Activated CD4-positive, CD25-positive, alpha-beta regulatory T cell treated with anti-CD3 and anti-CD28 coated beads, Interleukin-2, amount 50 U/mL, for 16 hours (primary cell): ENCODE results near the gene AHCYL1.

Experiments
- DNase-seq: peaks from one replicate; pipeline ENCODE4 v3.0.0-alpha.2; 2020; ENCODE audit warnings: low read depth, low spot score

AHCYL1 gene

DNA sequence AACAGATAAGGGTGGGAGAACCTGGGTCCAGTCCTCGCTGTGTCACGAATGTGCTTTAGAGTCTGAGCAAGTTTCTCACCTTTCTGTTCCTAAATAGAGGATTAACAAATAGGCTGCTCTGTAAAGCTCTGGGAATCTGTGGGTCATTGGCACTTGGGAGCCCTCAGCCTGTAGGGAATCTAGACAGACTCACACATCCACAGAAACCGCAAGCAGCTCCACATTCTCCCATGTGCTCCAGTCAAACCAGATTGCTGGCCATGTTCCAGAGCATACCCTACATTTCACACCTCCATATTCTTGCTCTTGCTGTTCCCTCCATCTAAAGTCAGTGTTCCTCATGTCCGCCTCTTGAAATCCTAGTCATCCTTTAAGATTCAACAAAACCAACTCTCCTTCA, 7.8 kb upstream of the AHCYL1 start:
- no peak for DNase-seq

DNA sequence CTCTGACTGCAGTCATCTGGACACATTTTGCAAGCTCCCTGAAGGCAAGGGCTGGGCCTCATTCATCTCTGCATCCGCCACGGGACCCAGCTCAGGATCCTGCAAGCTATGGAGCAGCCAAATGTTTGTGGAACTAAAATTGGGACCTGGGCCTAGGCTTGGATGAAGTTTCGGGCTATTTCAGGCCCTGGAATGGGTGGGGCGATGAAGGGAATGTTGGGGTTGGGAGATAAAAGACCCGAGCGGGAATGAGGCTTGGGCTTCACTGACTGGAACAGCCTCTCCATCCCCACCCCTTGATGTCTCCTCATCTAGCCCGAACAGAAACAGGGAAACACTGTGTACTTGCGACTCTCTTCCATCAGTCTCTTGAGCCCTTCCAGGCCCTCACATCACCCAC, 7.3 kb upstream of the AHCYL1 start:
- DNase-seq, result no peak

DNA sequence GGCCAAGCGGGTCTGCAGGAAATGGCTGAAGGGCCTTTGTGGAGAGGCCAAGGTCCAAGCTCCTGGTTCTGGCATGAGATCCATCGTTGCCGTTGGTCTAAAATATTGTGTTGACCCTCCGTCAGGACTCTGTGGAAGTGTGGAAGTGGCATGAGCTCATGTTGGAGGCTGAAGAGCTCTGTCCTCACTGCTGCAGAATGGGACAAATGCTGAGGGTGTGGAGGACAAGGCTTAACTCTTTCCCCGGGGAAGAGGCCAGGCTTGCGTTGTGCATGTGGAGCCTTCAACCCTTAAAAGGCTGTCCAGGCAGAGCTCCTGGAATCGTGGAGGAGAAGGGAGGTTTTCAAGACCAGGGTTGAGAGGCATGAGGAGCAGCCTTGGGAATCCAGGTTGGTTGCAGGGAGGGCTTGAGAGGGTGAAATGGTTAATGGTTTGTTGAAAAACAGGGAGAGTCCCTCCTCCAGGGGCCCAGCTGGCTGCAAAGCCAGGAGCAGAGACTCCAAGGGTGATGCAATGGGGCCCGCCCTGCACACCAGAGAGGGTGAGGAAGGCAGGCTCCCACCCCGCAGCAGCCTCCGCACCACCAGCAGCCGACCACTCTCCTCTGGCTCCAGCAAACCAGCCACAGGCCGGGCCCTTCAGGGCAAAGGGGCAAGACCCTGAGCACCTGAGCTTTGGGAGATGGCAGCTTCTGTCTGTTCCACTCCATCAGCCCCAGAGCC, 6.7 kb upstream of the AHCYL1 start:
- no peak for DNase-seq

DNA sequence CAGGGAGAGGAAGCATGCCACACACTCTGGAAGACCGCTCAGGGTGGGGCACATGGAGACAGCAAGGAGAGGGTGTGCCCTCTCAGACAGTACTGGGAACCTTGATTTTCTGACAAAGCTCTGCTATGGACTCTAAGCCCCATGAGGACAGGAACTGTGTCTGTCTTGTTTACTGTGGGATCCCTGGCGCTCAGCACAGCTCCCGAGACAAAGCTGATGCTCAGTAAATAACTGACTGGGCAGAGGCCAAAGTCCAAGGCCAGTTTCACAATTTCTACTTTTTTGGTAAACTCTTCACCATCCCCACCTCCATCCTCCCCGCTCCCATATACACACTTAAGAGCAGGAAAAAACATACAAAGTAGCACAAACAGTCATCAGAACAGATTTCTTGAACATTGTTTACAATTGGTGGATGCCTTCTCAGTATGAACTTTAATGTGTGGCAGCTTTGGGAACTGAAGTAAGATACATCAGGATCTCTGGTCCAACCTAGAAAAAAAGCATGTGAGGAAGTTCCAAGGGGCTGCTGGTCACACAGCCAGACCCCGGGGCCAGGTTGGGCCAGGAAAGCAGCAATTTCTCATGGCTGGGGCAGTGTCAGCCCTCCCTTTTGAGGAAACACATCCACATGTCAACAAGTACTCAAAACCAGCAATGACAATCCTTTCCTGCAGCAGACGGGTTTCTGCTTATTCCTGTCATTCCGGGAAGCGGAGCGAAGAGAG, 5.6 kb upstream of the AHCYL1 start:
- no peak for DNase-seq

- no peak for DNase-seq
Measured at GRCh38 chr1:109979489-109980091, 5.0 kb upstream of the AHCYL1 start.

DNA sequence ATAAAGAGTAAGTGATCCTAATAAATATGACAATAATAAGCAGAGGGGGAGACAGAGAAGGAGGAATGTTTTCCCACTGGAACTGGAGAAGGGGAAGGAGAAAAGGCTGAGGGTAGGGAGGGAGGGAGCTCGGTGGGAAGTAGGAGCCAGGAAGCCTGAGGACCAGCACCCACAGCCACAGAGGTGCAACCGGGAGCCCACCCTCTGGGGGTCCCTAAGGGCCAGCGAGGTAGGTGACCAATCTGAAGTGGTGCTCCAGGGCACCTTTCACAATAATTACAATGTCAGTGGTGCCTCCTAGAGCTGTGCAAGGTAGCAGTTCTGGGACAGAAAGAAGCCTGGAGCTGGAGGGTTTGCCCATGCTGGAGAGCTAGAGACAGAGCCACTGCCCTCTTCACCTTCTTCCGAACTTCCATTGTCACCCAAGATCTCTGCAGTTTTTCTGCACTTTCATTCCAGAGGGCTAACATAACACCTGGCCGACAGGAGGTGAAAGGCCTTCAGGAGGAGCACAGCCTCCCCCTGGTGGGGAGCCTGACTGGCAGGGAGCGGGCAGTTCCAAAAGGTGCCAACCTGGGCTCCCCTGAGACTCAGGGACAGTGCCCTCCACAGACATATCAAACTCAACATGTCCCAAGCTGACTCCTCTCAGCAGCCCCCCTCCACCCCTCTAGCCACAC, 4.1 kb upstream of the AHCYL1 start:
- no peak for DNase-seq

- DNase-seq, result no peak
Measured at GRCh38 chr1:109981004-109981335, 3.6 kb upstream of the AHCYL1 start.

DNA sequence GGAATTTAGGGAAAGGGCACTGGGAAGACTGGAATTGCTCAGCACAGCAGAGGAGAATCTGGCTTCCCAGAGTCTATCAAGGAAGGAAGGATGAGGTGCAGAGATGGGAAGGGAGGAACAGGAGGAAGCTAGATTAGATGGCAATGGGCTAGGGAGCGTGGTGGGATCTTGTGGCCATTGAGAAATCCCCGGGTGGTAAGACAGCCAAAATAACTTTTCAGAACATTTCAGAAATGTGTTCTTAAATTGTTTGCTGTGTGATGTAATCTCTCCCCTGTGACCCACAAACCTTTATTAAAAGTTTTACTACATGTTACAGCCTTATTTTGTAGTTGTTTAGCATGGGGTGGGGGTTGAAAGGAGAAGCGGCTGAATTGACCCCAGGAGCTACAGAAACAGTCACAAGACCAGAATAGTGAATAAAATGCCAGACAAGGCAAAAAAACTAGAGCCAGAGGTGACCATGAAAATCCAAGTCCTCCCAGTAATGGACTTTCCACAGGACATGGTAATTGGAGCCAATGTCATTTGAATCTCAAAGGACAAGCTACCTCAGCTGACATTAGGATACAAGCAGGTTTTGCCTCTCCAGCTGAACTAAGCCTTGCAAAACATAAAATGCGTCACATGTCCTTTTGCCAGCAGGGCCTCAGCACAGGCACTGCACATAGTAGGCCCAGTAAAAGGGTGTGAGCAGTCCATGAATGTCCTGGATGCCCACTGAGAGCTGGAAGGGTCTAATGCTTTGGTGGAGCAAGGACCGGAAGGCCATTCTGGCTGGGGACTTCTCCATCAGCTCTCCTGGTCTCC, 980 bp upstream of the AHCYL1 start:
- DNase-seq, result no peak

DNA sequence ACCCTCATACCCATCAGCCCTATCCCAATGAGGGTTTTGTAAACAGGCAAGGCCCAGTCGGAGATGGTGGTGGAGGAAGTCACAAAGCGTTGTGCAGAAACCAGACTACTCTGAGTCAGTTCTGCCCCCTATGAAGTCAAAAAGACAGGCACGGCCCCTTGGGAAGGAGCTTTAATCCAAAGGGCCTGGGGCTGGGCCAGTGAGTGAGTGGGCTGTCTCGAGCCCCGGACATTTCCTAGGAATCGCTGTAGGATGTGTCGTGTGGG, 442 bp upstream of the AHCYL1 start:
- DNase-seq, result no peak

- DNase-seq, result no peak
Measured at GRCh38 chr1:109985247-109986053, 885 bp downstream of the AHCYL1 start.

DNA sequence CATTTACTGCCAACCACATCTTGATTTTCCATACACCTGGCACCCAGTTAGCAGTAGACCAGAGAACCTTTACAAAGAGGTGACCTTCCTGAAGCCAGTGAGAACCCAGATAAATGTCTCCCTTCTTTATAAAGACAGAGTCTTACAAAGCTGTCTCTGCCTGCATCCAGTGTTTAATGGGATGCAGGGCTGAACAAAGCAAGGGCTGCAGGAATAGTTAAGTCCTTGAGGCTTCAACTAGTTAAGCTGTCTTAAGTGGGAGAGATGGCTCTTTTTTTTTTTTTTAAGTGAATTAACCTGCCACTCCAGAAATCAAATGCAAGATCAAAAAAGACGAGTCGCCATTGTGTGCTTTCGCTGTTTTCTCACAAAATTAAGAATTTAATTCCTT, 1.5 kb downstream of the AHCYL1 start:
- no peak for DNase-seq

- DNase-seq, result no peak
Measured at GRCh38 chr1:109988349-109988914, 3.9 kb downstream of the AHCYL1 start.

DNA sequence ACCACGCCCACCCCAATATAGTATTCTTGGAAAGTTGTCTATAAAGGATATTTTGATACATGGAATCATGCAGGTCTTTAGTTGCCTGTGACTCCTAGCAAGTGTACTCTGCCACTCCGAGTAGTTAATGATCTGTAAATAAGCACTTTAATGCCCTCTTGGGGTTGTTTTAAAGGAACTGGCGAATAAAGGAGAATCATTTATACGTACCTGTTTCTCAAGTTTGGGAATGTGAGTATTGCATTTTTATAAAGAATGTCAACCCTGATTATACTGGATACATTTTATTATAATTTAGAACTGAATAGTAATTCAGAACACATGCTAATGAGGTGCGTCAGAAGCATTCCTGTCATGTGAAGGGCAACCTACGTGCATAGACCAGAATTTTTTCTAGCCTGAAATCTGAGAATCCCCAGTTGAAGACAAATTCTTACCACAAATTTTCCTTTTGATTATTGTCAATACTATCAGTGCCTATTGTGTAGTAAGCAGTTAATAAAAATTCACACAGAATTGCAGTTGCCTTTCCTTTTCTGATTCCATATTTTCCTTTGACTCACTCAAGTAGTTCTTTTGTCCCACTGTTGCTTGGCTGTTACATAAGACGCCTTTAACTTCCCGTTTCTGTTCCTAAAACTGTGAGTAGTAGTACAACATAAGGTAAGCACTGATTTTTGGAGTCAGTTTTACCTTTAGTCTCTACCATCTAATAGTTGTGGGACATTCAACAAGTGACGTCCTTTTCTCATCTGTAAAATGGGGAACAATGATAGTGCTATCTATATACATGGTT, 5.1 kb downstream of the AHCYL1 start:
- no peak for DNase-seq

DNA sequence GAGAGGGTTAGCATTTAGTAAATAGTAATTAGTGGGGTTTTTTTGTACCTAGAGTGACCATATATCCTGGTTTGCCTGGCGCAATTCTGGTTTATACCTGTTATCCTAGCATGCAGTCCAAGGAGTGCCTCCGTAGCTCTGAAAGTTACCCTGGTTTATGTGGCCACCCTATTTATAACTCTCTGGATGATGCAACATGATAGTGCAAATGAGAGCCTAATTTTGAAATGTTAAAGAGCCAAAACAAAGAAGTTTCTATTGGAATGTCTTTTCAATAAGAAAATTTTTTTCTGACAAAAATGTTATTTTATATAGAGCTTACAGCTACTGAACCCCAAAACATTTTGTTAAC, 5.7 kb downstream of the AHCYL1 start:
- no peak for DNase-seq

DNA sequence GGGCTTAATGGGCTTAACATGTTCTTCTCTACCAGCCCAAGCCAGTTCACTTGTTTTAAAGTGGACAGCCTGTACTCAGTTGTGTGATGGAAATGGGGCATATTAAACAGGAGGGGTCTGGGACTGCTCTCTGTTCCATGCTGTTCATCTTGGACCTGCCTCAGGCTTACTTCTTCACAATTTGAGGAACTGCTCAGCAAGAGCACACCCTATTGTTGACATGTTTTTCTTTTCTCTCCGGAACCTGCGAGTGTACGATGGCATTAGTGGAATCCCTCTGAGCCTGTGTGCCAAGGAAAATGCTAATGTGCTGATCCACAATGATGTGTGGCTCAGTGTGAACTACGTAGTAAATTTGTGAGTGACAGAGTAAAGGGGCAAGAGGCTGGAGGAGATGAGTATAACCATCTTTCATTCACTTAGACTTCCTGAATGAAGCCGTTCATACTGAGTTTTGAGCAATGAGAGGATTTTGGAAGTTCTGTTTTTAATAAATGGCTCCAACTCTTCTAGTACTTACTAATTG, 6.9 kb downstream of the AHCYL1 start:
- DNase-seq, result no peak

- DNase-seq, result no peak
Measured at GRCh38 chr1:109993885-109994284, 9.3 kb downstream of the AHCYL1 start.

DNA sequence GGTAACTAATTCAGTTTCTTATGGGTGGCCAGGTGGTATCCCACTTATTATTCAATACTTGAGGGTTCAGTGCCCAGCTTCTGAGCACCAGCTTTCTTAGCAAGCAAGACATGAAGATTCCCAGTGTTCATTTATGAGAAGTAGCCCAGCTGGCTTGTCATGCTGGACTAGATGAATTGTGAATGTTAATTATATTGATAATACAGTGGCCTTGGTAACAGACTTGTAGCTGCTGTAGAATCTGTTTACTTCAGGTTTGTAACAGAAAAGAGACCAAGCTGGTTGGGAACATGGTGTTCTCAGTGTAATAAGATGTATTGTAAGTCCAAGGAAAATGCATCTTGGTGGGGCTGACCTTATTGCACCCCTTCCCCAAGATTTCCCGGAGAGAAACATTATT, 10.1 kb downstream of the AHCYL1 start:
- DNase-seq, result no peak

- DNase-seq, result no peak
Measured at GRCh38 chr1:109995536-109995935, 11.0 kb downstream of the AHCYL1 start.

DNA sequence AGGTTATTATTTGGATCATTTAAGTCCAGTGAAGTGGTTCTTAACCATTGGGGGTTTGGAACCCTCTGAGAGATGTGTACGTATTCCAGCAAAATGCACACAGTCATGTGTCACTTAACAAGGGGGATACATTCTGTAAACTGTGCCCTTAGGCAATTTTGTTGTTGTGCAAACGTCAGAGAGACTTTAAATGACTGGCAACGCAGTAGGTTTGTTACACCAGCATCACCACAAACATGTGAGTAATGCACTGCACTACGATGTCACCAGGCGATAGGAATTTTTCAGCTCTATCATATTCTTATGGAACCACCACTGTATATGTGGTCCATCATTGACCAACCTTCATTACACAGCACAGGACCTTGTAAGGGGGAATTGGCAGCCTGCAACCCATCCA, 11.9 kb downstream of the AHCYL1 start:
- DNase-seq, result no peak
